Measurements from ENCODE around the gene SOX9.

SOX9 gene

DNA sequence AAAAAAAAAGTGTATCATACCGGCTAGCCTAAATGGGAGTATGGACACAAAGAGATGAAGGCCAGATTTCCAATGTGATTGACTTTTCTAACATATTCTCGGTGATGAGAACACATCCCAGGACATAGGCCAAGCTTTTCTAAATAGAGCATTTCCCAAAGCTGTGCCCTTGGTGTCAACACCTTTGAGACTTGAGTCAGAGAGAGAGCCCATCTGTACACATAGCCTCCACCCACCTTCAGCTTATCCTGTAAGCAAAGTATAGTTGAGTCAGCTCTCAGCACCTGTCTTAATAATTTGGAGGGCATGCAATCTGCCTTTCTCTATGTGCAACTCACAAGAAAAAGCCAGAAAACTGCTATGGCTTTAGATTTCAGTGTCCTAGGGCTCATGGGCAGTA lies 42.7 kb downstream of the SOX9 start:
- DNase-seq: no peak

DNA sequence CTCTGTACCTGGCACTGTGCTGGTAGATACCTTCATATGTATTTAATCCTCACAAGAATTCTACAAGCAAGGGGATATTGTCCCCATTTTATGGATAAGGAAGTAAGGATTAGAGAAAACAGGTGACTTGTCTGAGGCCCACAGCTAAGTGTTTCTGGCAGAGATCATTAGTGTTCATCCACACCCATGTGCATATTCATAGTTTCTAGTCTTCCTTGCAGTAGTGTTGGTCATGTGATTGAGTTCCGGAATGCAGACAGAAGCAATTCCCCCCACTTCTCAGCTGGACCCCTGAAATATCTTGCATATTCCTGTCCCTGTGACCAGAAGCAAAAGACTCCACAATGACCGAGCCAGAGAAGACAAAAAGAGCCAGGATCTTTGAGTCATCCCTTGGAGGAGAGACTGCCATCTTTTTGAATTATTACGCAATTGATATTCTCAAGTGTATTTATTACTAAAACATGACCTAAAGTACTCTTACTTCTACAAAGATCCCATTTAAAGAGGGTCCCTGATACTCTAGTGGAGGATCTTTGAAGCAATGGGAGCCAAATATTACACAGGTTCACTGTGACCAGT lies 43.4 kb downstream of the SOX9 start:
- no peak for DNase-seq

DNA sequence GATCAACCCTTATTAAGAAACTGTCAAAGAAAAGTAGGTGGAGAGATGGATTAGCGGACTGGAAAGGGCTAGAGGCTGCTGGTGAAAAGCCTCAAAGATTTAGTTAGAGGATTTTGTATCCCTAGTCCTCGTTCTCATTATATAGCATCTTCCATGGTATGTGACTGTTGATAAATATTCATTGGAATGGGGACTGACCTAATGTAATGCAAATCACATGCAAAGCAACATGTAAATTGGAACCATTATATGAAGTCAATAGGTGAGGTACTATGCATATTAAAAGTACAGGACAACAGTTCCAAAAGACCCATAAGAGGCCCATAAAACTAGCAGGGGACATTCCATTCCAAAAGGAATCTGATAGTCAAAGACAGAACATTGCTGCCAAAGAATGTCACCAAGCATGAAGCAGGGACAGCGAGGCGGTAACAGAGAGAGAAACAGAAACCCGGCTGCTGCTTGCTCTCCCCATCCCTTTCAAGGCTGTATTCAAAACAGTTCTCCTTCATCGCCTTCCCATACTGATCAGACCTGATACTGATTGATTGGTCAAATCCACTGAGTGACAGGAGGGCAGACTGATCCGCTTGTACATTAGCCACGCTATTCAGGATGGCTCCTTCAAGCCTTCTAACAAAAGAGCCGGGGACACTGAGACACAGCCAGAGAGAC lies 44.5 kb downstream of the SOX9 start:
- no peak for DNase-seq

DNA sequence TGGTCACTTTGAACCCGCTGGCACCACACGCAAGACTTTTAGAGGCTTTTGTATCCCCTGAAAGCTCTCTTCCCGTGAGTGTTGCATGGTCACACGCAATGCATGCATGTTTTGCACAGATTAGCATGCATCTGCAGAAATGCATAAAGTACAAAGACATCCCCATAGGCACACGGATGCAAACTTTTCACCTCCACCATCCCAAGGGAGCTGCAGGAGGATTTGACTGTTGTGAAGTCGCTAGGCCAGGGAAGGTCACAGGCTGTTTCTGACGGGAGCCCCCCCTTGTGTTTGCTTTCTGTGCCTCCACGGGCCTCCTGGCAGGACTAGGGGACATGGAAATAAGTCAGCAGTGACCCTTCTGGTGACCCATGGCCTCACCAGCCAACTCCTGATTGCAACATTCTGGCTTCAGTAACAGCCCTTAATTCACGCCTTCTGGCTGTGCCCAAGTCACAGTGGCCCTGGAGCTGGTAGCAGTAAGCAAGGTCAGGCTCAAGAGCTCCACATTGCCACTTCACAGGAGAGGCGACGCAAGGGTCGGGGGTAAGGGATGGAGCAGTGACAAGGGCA lies 45.1 kb downstream of the SOX9 start:
- no peak for DNase-seq

DNA sequence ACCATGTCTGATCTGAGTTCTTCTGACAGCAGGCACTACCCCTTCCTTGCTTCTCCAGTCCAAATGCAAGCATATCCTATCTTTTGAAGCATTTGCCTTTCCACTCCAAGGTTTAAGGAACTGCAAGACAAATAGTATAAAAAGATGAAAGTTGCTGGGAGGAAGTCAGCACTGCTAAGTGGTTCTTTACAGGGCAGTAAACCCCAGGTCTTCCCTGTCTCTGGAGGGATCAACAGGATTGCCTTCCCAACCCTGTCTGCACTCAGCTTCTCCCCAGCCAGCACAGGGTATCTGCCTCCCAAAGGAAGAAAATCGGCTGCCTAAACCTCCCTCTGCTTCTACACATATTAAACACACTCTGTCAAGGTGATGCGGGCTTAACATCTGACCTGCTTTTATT lies 46.8 kb downstream of the SOX9 start:
- no peak for DNase-seq

DNA sequence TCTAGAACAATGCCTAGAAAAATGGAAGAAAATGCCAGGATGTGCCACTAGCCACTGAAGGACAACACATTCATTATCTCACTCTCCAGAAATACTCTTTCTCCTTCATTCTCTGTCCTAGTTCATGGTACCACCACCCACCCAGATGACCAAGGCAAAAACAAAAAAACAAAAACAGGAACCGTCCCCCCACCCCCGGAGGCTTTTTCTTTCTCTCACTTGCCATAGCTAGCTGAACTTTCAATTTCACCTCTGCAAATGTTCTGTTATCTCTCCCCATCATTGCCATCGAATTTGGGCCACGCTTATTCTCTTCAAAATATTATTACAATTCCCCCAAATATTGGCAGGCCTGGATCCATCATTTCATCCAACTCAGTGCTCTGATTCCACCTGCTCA lies 49.0 kb downstream of the SOX9 start:
- no peak for DNase-seq

DNA sequence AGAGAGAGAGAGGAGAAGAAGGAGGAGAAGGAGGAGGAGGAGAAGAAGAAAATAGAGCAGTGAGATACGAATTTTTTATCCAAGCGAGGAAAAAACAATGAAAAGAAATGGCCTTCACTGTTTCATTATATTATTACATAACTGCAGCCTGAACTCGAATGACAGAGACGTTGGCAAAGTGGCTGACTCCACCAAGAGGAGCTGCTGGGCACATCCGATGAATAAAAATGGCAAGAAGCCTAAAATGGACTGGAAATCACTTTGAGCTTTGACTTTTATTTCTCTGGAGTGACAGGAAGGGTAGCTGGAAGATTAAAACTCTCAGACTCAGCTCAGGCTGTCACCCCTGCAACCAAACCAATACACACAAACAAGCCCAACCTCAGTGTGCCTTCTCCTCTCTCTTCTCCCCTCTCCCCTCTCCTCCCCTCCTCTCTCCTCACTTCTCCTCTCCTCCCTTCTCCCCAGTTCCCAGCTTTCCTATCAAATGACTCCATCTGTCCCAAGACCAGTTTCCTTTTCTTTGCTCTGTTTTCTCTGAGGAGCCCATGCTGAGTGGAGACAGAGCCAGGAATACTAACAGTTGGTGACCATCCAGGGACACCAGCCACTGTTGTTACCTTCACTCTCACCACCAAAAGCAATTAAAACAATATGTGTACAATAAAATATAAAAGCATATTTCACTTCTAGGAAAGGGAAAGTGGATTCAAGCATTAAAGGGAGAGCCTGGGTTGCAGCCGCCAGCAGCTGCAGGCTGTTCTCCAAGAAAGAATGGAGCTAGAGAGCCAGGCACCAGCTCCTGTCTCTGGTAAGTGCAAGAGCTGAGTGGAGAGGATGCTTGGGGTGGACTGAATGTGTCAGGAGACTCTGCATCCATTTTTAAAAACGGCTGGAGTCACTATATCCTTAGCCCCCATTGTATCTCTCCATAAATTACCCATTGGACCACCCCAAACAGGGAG lies 51.2 kb downstream of the SOX9 start:
- DNase-seq: no peak

DNA sequence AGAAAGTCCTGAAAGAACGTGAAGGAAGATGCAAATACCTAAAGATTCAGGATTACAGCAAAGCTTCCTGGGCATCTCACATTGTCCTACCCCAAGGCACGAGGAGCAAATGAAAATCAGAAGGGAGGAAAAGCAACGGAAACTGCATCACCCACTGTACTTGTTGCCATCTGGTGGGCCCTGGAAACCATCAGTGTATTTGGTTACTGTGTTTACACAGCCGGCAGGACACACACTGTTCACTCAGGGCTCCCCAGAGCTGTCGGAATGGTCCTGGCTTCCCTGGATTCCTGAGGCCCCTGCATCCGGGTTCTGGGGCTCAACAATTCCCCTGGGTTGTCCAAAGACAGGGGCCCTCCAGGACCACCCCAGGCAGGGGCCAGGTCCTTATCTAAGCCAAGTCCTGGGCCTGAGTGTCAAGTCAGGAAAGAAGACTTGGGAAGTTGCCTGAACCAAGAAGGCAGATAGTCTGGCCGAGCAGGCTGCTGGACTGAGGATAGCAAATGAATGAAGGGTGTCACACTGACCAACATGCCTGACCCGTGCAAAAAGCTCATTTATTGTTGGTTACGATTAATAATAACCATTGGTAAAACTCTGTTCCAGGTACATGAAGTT lies 52.8 kb downstream of the SOX9 start:
- DNase-seq: no peak

DNA sequence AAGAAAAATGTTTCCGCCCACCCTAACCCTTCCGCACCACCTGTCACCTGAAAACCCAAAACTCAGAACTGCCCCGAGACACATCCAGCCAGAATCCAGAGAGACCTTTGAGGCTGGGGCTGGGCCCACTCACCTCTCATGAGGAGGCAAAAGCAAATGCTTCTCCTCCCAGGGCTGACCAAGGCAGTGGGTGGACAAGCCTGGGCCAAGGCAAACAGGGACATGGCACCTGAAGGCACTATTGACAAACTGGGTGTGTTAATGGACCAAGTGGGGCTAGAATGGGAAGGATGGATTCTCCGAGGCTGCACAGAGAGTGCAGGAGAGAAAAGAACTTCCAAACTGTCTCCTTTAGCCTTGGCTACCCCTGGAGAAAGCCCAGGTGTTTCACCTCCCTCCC lies 54.4 kb downstream of the SOX9 start:
- DNase-seq: no peak

All from NK-92 treated with Interleukin-12 subunit alpha and Interleukin-12 subunit beta, amount 100 ng/mL, for 24 hours (cell line).